Measurements from ENCODE around the gene BNC2. TPM values are rescaled to one million over a fixed set of nuclear protein-coding genes. Genes with fewer than 3 reads are reported as not detected.

Gene BNC2
- total RNA-seq, 1 donor from 2014 or later = 15.2 TPM

GRCh38 chr9:16726029-16726428, 144.4 kb downstream of the BNC2 start:
- DNase-seq = no peak
- H3K27me3 Mint-ChIP-seq (ENCODE audit: unreplicated experiment) = peaks cover 2% of the 10 kb centered on the region
- H3K36me3 Mint-ChIP-seq (ENCODE audit: unreplicated experiment) = no peaks in the 10 kb centered on the region
- peak overlapping the region; percentile 88 for H3K4me3 Mint-ChIP-seq (ENCODE audit: unreplicated experiment)
- H3K9me3 Mint-ChIP-seq (ENCODE audit: unreplicated experiment) = peaks cover 2% of the 10 kb centered on the region
- no peak for TF ChIP-seq CTCF (IDR thresholded peaks at IDR 0.05; ENCODE audit: partially characterized antibody, unreplicated experiment)
- H3K27ac Mint-ChIP-seq (ENCODE audit: unreplicated experiment) = peak overlapping the region; percentile 60
- H3K4me1 Mint-ChIP-seq (ENCODE audit: low read depth, unreplicated experiment) = peaks cover 54% of the 10 kb centered on the region

GRCh38 chr9:16725066-16725465, 145.4 kb downstream of the BNC2 start:
- Mint-ChIP-seq H3K4me3 (ENCODE audit: unreplicated experiment) (peak overlapping the region; percentile 28), H3K9me3 (ENCODE audit: unreplicated experiment) (peaks cover 2% of the 10 kb centered on the region), H3K36me3 (ENCODE audit: unreplicated experiment) (no peaks in the 10 kb centered on the region), H3K27ac (ENCODE audit: unreplicated experiment) (no peak overlapping the region), H3K4me1 (ENCODE audit: low read depth, unreplicated experiment) (peaks cover 50% of the 10 kb centered on the region), H3K27me3 (ENCODE audit: unreplicated experiment) (peaks cover 2% of the 10 kb centered on the region)
- TF ChIP-seq CTCF (IDR thresholded peaks at IDR 0.05; ENCODE audit: partially characterized antibody, unreplicated experiment) = no peak
- no peak for DNase-seq

GRCh38 chr9:16721972-16722371, 148.5 kb downstream of the BNC2 start:
- Mint-ChIP-seq H3K4me1 (ENCODE audit: low read depth, unreplicated experiment) (peaks cover 35% of the 10 kb centered on the region), H3K27ac (ENCODE audit: unreplicated experiment) (no peak overlapping the region), H3K36me3 (ENCODE audit: unreplicated experiment) (no peaks in the 10 kb centered on the region), H3K27me3 (ENCODE audit: unreplicated experiment) (peaks cover 2% of the 10 kb centered on the region), H3K9me3 (ENCODE audit: unreplicated experiment) (no peaks in the 10 kb centered on the region), H3K4me3 (ENCODE audit: unreplicated experiment) (no peak overlapping the region)
- TF ChIP-seq CTCF (IDR thresholded peaks at IDR 0.05; ENCODE audit: partially characterized antibody, unreplicated experiment) = no peak
- no peak for DNase-seq

- H3K27me3 Mint-ChIP-seq (ENCODE audit: unreplicated experiment) = no peaks in the 10 kb centered on the region
- no peak overlapping the region for H3K27ac Mint-ChIP-seq (ENCODE audit: unreplicated experiment)
- peaks cover 34% of the 10 kb centered on the region for H3K4me1 Mint-ChIP-seq (ENCODE audit: low read depth, unreplicated experiment)
- H3K36me3 Mint-ChIP-seq (ENCODE audit: unreplicated experiment) = no peaks in the 10 kb centered on the region
- H3K4me3 Mint-ChIP-seq (ENCODE audit: unreplicated experiment) = no peak overlapping the region
- H3K9me3 Mint-ChIP-seq (ENCODE audit: unreplicated experiment) = no peaks in the 10 kb centered on the region
- TF ChIP-seq CTCF (IDR thresholded peaks at IDR 0.05; ENCODE audit: partially characterized antibody, unreplicated experiment) = no peak
- DNase-seq = no peak
Observed at GRCh38 chr9:16720386-16720785, 150.1 kb downstream of the BNC2 start.

- no peak for DNase-seq
- Mint-ChIP-seq H3K4me3 (ENCODE audit: unreplicated experiment) (no peak overlapping the region), H3K4me1 (ENCODE audit: low read depth, unreplicated experiment) (peaks cover 29% of the 10 kb centered on the region), H3K9me3 (ENCODE audit: unreplicated experiment) (no peaks in the 10 kb centered on the region), H3K27ac (ENCODE audit: unreplicated experiment) (no peak overlapping the region), H3K27me3 (ENCODE audit: unreplicated experiment) (no peaks in the 10 kb centered on the region), H3K36me3 (ENCODE audit: unreplicated experiment) (no peaks in the 10 kb centered on the region)
- no peak for TF ChIP-seq CTCF (IDR thresholded peaks at IDR 0.05; ENCODE audit: partially characterized antibody, unreplicated experiment)
Observed at GRCh38 chr9:16719921-16720320, 150.5 kb downstream of the BNC2 start.
